ENCODE measurements around the gene ORAI3. TPM values are rescaled to one million over a fixed set of nuclear protein-coding genes. Genes with fewer than 3 reads are reported as not detected.

The ORAI3 gene
- total and polyA plus RNA-seq, 2 of the 13 experiments (the other 11 are each of a cell fraction or from before 2014, with no cell fraction given): 11.4 to 32.0 TPM

DNA sequence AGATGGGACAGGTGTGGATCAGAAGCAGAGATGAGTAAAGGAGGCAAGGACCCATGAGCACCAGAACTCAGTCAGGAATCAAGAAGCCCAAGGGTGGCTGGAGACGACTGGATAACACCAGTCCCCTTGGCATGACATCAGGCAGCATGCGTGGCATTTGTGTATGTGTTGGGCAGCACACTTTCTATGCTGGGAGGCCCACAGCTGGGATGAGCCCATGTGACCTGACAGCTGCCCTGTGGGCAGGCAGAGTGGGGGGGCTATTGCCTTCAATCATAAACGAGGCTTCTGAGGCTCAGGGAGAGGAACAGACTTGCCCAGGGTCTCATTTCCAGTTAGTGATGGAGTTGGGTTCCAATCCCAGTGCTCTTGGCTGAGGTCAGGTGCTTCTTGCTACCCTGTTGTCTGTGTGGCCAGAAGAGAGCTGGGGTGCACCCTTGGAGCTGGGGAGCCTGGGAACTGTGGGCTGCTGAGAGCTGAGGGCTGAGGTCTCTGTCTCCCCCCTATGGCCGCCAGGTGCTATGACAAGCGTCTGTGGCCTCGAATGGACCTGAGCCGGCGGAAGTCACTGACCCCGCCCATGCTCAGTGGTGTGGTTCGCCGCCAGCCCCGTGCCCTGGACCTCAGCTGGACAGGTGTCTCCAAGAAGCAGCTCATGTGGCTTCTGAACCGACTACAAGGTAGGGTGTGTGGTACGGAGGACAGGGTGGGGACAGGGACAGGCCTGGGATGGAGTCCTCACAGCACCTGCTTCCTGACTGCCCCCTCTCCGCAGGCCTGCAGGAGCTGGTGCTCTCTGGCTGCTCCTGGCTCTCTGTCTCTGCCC lies 7.1 kb upstream of the ORAI3 start (continued):
- TF ChIP-seq REPIN1 (CRISPR knock-in tag; IDR thresholded peaks at IDR 0.05; ENCODE audit: borderline replicate concordance, low read depth): no peak
- no peak for TF ChIP-seq ZNF530 (CRISPR knock-in tag; IDR thresholded peaks at IDR 0.05; ENCODE audit: low read depth)
- TF ChIP-seq, protein P1, sequence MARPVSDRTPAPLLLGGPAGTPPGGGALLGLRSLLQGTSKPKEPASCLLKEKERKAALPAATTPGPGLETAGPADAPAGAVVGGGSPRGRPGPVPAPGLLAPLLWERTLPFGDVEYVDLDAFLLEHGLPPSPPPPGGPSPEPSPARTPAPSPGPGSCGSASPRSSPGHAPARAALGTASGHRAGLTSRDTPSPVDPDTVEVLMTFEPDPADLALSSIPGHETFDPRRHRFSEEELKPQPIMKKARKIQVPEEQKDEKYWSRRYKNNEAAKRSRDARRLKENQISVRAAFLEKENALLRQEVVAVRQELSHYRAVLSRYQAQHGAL (CRISPR knock-in tag; IDR thresholded peaks at IDR 0.05; ENCODE audit: not compliant biosample characterization): no peak
- no peak for TF ChIP-seq ZKSCAN1 (IDR thresholded peaks at IDR 0.05; ENCODE audit: low read length)
- TF ChIP-seq, protein P2, sequence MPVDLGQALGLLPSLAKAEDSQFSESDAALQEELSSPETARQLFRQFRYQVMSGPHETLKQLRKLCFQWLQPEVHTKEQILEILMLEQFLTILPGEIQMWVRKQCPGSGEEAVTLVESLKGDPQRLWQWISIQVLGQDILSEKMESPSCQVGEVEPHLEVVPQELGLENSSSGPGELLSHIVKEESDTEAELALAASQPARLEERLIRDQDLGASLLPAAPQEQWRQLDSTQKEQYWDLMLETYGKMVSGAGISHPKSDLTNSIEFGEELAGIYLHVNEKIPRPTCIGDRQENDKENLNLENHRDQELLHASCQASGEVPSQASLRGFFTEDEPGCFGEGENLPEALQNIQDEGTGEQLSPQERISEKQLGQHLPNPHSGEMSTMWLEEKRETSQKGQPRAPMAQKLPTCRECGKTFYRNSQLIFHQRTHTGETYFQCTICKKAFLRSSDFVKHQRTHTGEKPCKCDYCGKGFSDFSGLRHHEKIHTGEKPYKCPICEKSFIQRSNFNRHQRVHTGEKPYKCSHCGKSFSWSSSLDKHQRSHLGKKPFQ (CRISPR knock-in tag; IDR thresholded peaks at IDR 0.05; ENCODE audit: insufficient replicate concordance): no peak
- peak; percentile 54; the same call in 1 of the 2 replicates for TF ChIP-seq KDM5B (CRISPR knock-in tag; IDR thresholded peaks at IDR 0.05; ENCODE audit: borderline replicate concordance)
- TF ChIP-seq YEATS2 (CRISPR knock-in tag; IDR thresholded peaks at IDR 0.05; ENCODE audit: borderline replicate concordance): peak; percentile 43; the same call in 1 of the 2 replicates
- TF ChIP-seq TCF7 (IDR thresholded peaks at IDR 0.05; ENCODE audit: low read depth): no peak
- no peak for TF ChIP-seq SRSF9 (IDR thresholded peaks at IDR 0.05; ENCODE audit: borderline replicate concordance, insufficient read depth, low read depth, low read length, poor library complexity, severe bottlenecking)
- peak; percentile 35; the same call in 1 of the 2 replicates for TF ChIP-seq SMAD3 (CRISPR knock-in tag; IDR thresholded peaks at IDR 0.05)
- no peak for TF ChIP-seq MTF2 (CRISPR knock-in tag; IDR thresholded peaks at IDR 0.05; ENCODE audit: borderline replicate concordance)
- no peak for TF ChIP-seq ZNF839 (CRISPR knock-in tag; IDR thresholded peaks at IDR 0.05; ENCODE audit: borderline replicate concordance)
- TF ChIP-seq ASH2L (IDR thresholded peaks at IDR 0.05; ENCODE audit: insufficient read length, low read depth, low read length): peak; percentile 52
- TF ChIP-seq, protein P3, sequence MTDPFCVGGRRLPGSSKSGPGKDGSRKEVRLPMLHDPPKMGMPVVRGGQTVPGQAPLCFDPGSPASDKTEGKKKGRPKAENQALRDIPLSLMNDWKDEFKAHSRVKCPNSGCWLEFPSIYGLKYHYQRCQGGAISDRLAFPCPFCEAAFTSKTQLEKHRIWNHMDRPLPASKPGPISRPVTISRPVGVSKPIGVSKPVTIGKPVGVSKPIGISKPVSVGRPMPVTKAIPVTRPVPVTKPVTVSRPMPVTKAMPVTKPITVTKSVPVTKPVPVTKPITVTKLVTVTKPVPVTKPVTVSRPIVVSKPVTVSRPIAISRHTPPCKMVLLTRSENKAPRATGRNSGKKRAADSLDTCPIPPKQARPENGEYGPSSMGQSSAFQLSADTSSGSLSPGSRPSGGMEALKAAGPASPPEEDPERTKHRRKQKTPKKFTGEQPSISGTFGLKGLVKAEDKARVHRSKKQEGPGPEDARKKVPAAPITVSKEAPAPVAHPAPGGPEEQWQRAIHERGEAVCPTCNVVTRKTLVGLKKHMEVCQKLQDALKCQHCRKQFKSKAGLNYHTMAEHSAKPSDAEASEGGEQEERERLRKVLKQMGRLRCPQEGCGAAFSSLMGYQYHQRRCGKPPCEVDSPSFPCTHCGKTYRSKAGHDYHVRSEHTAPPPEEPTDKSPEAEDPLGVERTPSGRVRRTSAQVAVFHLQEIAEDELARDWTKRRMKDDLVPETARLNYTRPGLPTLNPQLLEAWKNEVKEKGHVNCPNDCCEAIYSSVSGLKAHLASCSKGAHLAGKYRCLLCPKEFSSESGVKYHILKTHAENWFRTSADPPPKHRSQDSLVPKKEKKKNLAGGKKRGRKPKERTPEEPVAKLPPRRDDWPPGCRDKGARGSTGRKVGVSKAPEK (CRISPR knock-in tag; IDR thresholded peaks at IDR 0.05; ENCODE audit: borderline replicate concordance): no peak
- peak; percentile 38 for TF ChIP-seq RBM39 (IDR thresholded peaks at IDR 0.05; ENCODE audit: low read depth, low read length, poor library complexity, severe bottlenecking)
- peak; percentile 88 for TF ChIP-seq GABPB1 (CRISPR knock-in tag; IDR thresholded peaks at IDR 0.05)
- TF ChIP-seq HNRNPUL1 (IDR thresholded peaks at IDR 0.05; ENCODE audit: low read depth, low read length): no peak
- no peak for TF ChIP-seq ZNF207 (IDR thresholded peaks at IDR 0.05; ENCODE audit: borderline replicate concordance)
- TF ChIP-seq FOXJ3 (CRISPR knock-in tag; IDR thresholded peaks at IDR 0.05; ENCODE audit: borderline replicate concordance): no peak
- peak; percentile 54; the same call in 1 of the 2 replicates for TF ChIP-seq SPEN (CRISPR knock-in tag; IDR thresholded peaks at IDR 0.05; ENCODE audit: low read depth)
- no peak for TF ChIP-seq POLR2AphosphoS2 (IDR thresholded peaks at IDR 0.05; ENCODE audit: low read depth, low read length)
